Stimulated activated CD4-positive, alpha-beta T cell treated with anti-CD3 and anti-CD28 coated beads, TNF-alpha, amount 100 ng/mL, for 1 hour (primary cell): ENCODE data around the gene NTSR1.

Experiments
- DNase-seq, 3 donors: peaks; one replicate each; pipeline ENCODE4 v3.0.0-alpha.2; 2020; ENCODE audit warnings: low read depth in 3 of 3, low spot score in 1 of 3

Gene NTSR1

GRCh38 chr20:62723768-62724450, 15.3 kb downstream of the NTSR1 start:
- no peak for DNase-seq

- DNase-seq: no peak
These were observed 16.3 kb downstream of the NTSR1 start for GRCh38 chr20:62724692-62725595.

DNA sequence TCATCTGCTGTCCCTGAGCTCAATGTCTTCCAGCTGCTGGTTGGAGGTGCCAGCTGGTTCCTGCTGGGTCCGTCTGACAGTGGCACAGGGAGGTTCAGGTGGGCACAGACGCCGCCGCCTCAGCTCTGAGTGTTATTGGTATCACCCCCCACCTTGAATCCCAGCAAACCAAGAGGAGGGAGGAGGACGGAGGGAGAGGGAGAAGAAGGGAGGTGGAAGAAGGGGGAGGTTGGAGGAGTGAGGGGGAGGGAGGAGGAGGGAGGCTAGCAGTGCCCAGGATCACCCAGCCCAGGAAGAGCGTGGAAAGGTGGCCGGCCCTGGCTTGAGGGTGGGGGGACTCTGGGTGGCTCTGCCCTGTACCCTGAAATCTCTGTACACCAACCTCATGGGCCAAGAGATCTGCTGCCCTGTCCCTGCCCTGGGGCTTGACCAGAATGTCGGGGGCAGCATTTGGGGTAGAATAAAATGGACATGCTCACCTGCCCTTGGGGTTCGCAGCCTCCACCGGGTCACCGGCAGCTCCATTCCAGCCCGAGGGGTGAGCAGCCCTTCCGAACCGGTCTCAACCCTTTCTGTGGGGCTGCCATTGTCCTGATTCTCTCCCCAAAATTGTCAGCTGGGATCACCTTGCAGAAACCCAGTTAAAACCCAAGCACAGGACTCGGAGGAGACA, 17.1 kb downstream of the NTSR1 start:
- DNase-seq: no peak

DNA sequence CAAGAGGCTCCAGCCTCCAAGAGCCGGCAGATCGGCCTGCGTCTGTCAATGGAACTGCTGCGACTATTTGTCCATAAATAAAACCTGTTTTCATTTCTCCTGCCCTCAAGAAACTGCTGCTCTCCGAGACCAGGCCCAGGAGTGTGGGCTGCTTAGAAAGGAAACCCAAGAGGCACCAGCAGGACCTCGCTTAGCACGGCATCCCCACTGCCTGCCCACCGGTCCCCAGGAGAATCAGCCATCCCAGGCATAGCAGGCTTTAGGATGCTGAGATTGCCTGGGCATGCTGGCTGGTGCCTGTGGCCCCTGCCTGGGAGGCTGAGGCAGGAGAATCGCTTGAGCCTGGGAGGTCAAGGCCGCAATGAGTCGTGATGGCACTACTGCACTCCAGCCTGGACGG, 17.6 kb downstream of the NTSR1 start:
- no peak for DNase-seq

DNA sequence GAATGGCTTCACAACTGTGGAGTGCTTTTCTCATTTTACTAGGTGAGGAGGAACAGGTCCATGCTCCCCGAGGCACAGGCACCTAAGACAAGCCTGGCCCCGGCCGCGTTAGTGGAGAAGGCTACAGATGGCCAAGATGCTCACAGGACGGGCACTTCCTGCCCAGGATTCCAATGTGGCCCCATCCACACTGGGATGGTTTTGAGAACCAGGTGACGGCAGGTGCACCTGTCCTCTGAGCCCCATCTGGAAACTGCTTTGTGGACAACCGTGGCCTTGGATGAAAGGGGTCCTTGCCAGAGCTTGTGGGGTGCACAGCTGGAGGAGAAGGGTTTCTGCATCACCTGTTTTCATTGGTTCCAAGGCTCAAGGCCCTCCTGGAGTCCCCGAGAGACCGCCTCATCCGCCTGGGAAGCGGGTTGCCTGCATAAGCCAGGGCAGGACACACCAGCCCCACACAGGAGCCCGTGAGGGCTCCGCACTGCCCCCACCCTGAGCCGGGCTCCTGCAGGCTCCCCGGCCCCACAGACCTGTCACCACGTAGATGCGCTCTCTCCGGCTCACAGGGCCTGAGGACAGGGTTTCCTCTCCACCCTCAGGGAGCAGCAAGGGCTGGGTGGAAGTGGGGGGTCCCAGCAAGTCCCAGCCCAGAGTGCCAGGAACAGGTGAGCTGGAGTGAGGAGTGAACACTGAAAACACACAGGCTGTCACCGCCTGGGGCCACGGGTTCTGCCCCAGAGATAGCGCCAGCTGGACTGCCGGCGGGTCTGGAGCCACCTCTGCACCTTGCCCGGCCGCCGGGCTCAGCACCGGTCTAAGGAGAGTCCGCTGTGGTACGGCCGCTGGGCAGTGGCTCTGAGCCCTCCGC, 18.3 kb downstream of the NTSR1 start:
- DNase-seq: no peak

DNA sequence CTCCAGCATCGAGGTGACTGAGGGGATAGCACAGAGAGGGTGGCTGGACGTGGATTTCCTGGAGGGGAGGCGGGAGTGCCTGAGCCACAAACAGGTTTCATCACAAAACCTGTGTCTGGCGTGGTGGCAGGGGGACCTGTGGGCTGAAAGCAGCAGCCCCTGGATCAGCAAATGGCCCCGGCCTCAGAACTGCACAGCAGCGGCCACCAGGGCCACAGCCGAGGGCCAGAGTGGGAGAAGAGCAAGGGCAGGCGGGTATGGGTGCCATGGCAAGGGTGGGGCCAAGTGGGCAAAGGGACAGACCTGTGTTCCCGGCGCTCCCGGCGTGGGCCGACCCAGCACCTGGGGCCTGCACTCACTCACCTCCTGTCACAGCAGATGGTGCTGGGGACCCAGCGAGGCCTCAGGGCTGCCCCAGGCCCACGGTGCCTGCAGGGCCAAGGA, 19.0 kb downstream of the NTSR1 start:
- no peak for DNase-seq

GRCh38 chr20:62728028-62728780, 19.6 kb downstream of the NTSR1 start:
- DNase-seq: no peak

DNA sequence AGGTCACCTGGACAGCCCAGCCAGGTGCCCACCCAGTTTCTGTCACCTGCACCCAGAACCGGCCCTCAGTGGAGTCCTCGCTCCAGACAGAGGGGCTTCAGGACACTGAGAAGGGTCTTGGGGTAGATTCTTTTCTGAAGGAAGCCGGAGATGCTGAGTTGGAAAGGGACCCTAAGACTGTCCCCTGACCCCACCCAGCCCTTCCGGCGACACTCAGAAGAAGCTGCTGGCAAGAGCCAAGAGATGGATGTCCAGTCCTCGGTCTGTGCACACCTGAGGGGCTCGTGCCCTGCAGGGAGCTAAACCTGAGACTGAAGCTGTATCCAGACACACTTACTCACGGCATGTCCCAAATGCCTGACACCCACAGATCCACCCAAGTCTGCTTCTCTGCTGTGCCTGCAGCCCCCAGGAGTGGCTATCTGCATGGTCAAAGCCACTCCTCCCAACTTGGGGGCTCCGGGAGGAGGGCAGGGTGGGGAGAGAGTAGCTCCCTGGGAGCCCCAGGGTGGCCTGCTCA, 20.2 kb downstream of the NTSR1 start:
- DNase-seq: no peak

GRCh38 chr20:62730481-62730880, 21.8 kb downstream of the NTSR1 start:
- DNase-seq: no peak

- DNase-seq: no peak
These were observed 23.6 kb downstream of the NTSR1 start for GRCh38 chr20:62732031-62732760.

GRCh38 chr20:62732842-62733525, 24.3 kb downstream of the NTSR1 start:
- DNase-seq: no peak

GRCh38 chr20:62733526-62733842, 24.8 kb downstream of the NTSR1 start:
- DNase-seq: no peak

- no peak for DNase-seq
These were observed 25.3 kb downstream of the NTSR1 start for GRCh38 chr20:62733891-62734290.

- no peak for DNase-seq
These were observed 25.7 kb downstream of the NTSR1 start for GRCh38 chr20:62734326-62734725.

DNA sequence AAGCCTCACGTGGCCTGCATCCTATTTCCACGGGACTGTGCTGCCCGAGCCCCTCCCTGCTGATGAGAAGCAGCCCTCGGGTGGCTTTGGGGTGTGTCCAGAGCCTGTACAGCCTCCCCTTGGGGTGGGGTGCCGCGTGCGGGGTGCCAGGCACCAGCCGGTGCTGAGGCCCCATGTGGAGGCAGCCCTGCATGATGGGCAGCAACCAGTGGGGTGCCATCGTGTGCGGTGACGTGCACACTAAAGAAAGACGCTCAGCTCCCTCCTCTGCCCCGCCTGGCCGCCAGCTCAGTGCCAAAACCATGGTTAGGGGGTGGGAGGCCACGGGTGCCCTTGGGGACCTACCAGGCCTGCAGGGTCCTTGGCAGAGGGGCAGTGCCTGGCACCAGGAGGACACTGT, 26.2 kb downstream of the NTSR1 start:
- no peak for DNase-seq

GRCh38 chr20:62735331-62735821, 26.7 kb downstream of the NTSR1 start:
- no peak for DNase-seq

DNA sequence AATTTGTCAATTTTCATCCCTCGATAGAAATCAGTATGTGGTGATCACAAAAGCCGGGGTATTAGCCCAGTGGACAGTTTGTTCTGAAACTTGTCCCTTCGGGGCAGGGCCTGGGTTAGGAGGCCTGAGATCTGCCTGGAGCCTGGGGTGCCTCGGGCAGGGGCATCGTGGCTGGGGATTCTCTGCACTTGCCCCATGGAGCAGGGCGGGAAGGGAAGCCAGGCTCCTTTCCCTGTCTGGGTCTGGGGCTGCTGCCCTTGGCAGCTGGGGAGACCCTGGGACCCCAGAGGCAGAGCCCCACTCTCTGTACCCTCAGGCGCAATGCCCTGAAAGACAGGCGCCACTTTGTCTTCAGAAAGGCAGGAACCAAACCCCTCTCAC, 27.4 kb downstream of the NTSR1 start:
- DNase-seq: no peak

- DNase-seq: no peak
These were observed 27.9 kb downstream of the NTSR1 start for GRCh38 chr20:62736407-62737071.
